Skin of body (tissue), 2 donors: ENCODE measurements around the gene MOB1B. TPM values are rescaled to one million over a fixed set of nuclear protein-coding genes. Genes with fewer than 3 reads are reported as not detected.
"Not testable (repeated sequence)": the region's sequence is repeated elsewhere in the genome, so short reads cannot be mapped to it uniquely, and the experiment has no call there.

ENCODE experiments used
- DNase-seq: peaks from one replicate; lab custom pipeline; 2025; lab: John Stamatoyannopoulos, UW
- total RNA-seq: library from RNA; depleted of rRNA; stranded (reverse); fragments of >200 nt; gene quantifications from one replicate; pipeline ENCODE4 v1.2.3, GENCODE V29; 2014

The MOB1B gene
- total RNA-seq: 23.6 TPM

DNA sequence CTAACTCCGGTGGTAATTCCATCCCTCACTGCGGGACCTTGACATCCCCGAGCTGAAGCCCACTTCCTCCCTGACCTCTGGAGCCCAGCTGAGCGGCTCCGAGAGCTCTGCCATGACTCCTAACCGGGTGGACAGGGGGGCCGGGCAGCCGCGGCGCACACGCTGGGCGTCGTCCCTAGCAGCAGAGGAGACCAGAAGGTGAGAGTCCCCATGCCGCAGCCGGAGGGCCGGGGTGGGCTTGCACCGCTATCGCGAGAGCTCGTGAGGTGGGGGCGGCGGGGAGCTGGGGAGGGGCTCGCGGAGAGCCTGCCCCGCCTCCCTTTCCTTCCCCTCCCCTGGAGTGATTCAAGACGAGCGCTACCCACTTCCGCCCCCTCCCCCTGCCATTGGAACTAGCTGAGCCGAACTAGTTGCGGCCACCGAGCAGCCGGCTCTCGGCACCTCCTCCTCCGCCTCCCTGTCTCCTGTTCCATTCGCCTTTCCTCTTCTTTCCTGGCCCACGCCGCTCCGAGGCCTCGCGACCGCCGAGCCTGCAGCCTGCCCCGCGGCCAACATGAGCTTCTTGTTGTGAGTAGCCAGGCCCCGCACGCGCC, at the start of gene MOB1B:
TSS of gene MOB1B (plus strand) at position 386 of the 593 bp plus-strand sequence. CDS start at position 554, 168 bp downstream.
- DNase-seq: peak; percentile 90

DNA sequence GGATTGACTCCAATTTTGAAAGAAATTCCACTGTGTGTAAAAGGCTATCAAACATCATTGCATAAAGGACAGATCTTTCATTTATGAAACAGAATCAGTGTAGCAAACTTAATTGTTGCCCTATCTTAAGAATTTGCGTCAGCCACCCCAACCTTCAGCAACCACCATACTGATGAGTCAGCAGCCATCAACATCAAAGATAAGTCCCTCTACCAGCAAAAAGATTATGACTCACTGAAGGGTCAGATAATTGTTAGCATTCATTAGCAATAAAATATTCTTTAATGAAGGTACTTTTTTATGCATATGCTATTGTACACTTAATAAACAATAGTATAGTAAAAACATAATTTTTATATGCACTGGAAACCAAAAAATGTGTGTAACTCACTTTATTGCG, 46.7 kb upstream of the MOB1B start:
- no peak for DNase-seq

DNA sequence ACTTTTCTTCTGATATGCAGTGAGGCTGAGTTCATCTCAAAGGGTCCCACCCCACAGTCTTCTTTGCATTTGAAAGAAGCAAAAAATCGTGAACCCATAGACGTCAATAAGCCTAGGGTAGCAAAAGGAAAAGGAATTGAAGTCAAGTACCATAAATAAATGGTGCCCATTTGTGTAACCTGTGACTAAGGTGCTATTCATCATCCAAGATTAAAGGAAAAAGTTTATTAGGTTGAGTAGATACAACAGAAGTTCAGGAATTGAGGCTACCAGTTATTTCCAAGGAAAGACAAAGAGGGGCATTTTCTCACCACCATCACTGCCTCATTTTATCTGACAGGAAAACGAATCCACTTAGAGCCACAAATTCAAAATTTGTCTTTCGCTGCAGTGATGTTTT, 43.7 kb upstream of the MOB1B start:
- DNase-seq: no peak

DNA sequence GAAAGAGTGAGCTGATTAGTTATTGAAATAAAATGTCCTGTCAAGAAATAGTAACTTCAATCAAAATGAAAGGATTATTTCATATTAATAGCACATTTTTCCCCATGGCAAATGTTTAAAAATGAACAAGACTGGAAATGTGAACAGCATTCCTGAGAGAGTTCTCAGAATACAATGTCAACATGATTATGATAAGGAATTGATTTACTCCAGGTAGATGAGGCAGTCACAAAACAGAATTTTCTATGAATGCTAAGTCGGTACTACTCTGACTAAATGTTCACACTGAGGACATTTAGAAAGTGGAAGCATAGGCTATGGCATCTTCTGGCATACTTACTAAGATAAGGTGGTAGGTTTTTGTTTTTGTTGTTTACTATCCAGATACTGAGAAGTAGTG, 43.1 kb upstream of the MOB1B start:
- DNase-seq: no peak

DNA sequence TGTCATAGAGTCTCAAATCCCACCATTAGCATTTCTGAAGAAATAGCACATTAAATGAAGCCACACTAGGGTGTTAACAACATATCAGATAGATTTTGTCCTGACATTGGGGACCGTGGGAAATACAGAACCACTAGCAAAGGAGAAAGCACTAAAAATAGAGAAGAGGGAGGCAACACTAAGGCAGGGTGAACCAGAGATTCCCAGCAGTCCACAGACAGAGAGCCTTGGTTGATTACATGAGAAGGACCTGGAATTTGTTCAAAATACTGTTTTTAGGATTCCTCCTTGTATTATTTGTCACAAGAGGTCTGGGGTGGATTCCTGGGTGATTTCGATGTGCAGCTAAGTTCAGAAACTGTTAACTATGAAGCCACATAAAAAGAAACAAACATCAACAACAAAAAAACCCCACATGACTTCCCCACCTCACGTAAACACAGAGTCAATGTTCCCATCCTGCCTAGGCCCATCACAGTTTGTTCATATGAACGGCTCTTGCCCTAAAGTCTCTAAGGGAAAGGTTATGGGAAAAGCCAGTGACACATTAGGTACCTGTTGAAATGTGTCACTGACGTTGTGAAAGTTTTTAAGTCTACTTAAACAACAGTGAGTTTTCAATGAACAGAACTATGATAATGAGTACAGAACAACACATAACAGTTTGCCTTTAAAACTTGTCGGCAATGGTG, 38.9 kb upstream of the MOB1B start:
- no peak for DNase-seq

DNA sequence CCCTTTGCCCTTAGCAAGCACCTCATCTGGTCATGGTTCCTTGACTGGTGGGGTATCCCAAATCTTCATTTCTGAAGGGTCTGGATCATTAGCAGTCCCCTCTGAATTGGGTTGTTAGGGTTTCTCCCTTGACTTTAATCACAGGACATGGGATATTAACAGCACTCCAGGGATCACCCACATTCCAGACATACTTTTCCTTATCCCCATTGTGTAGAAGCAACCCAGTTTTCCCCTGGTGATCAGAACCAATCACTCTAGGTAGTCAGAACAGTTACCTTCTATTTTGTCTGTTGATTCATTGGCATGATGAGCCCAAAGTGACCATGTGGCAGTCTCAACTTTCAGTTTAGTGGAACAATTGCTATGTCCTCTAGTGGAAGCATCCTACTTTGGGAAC, 33.4 kb upstream of the MOB1B start:
- no peak for DNase-seq

DNA sequence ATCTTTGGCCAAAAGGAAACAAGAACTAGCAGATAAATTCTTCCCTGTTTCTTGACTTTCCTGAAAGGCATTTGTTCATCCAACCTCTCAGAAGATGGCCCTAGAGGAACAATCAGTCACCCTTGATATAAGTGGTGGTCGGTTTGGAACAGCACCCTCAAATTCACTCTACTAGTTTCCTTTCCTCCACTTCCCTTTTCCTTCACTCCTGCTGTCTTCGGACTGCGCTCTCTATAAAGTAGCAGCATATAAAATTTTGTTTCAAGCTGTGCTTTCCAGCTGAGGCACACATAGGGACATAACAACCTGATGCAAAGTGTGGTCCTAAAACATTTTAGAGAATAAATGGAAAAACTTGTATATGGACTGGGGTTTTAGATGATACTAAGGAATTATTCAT, 29.0 kb upstream of the MOB1B start:
- no peak for DNase-seq

DNA sequence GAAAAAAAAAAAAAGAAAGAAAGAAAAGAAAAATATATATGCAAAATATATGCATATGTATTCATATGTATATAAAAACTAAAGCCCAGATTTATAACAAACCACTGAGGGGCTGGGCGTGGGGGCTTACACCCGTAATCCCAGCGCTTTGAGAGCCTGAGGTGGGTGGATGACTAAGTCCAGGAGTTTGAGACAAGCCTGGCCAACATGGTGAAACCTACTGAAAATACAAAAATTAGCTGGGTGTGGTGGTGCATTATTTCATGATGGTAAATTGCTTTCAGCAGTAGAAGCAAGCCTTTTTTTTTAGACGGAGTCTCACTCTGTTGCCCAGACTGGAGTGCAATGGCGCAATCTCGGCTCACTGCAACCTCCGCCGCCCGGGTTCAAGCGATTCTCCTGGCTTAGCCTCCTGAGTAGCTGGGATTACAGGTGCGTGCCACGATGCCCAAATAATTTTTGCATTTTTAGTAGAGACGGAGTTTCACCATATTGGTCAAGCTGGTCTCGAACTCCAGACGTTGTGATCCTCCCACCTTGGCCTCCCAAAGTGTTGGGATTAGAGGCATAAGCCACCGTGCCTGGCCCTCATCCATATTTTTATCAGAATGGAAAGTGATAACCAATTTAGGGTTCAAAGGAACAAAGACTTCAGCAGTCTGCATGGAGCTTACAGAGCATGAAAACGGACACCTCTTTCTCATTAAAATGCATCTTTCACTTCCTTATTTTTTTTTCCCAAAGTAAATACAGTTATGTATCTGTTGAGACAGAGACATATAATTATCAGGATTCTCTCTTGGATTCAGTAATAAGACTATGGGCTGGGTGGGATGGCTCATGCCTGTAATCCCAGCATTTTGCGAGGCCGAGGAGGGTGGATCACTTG, 27.7 kb upstream of the MOB1B start:
- no peak for DNase-seq

DNA sequence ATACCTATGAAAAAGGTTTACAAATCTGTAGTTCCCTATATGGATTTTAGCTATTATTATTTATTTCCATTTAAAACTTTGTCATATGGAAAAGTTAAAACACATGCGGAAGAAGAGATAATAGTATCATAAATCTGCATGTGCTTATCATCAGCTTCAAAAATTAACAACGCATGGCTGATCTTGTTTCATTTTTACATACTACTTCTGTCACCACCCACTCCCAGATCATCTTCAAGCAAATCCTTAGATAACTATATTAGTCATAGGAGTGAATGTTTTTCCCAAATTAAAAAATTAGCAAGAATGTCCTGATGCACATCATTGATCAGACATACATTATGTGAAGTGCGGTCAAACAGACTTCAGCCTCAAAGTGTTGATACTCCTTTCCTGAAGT, 24.6 kb upstream of the MOB1B start:
- DNase-seq: no peak

DNA sequence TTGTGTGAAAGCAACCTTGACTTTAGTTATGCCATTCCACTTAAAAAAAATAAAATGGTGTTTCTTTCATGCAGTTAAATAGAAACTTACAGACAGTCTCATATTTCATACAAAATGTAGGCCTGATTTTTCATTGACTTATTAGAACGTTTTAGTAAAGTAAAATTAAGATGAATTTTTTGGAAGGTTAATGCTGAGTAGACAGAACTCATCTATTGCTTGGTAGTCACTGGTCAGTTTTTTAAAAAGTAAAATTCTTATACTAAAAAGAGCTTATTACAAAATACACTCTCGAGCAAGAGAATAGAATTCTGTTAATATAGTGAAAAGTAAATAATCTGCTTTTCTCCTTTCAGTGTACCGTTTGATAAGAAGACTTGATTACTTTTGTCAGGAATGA, 21.4 kb upstream of the MOB1B start:
- DNase-seq: no peak

DNA sequence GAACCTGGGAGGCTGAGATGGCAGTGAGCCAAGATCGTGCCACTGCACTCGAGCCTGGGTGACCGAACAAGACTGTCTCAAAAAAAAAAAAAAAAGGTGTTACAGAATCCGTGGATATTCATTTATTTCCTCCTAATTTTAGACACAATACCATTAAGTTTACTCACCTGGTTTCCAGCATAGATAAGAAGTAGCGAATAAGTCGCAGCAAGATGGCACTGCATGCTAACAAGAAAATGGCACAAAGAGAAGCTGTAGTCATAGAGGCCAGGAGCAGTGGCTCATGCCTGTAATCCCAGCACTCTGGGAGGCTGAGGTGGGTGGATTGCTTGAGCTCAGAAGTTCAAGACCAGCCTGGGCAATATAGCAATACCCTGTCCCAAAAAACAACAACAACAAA, 17.0 kb upstream of the MOB1B start:
- no peak for DNase-seq

DNA sequence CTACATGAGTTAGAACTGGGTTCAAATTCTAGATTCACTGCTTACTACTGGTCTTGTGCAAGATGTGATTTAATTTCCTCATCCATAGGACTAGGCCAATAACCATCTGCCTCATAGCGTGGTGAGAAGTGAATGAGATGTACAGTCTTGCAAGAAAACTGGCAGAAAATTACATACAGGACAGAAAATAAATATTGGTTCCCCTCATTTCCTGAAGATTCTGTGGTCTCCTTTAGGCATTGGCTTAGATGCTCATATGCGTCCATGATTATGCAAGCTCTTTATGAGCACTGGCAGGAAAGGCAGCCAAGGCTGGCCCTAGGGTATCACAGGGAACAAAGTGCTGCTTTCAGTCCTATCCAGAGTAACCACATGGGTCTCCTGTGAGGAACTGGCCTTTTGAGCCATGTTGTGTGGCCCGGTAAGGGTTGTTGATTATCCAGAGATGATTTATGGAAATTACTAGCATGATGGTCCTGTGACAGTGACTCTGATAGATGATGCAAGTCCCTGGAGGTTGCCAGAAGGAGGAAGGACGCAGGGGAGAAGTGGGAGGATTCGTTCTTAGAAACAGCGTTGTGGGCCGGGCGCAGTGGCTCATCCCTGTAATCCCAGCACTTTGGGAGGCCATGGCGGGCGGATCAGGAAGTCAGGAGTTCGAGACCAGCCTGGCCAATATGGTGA, 9.9 kb upstream of the MOB1B start:
- DNase-seq: no peak

DNA sequence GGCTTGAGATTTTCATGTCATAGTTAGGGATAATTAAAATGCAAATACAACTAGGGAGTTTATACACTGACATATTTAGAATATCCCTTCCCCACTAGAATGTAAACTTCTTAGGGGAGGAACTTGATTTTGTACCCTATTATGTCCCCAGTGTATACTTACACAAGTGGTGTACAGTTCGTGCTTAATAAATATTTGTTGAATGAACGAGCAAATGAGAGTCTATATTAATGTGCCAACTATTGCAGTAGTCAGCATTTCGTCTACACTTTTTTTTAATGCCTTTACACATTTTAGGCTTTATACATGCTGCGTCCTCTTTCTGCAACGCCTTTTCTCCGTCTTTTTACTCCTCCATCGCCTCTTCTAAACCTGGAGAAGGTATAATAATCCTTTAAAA, 8.4 kb upstream of the MOB1B start:
- DNase-seq: no peak

DNA sequence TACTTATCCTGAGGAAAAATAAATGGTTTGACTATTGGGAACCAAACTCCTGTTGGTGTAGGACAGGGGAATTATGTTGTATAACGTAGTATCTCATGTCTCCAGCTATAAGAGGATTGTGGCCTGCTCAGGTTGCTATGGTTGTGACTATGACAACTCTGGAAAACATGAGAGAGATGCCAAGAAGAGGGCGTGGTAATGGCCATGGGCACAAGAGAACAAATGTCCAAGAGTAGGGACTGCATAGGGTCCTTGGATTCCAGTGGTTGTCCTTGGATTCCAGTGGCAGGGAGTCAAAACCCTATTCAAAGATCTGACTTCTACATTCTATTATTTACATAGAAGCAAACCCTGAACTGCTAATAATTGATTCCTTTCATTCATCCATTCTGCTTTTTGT, 6.8 kb upstream of the MOB1B start:
- DNase-seq: no peak

DNA sequence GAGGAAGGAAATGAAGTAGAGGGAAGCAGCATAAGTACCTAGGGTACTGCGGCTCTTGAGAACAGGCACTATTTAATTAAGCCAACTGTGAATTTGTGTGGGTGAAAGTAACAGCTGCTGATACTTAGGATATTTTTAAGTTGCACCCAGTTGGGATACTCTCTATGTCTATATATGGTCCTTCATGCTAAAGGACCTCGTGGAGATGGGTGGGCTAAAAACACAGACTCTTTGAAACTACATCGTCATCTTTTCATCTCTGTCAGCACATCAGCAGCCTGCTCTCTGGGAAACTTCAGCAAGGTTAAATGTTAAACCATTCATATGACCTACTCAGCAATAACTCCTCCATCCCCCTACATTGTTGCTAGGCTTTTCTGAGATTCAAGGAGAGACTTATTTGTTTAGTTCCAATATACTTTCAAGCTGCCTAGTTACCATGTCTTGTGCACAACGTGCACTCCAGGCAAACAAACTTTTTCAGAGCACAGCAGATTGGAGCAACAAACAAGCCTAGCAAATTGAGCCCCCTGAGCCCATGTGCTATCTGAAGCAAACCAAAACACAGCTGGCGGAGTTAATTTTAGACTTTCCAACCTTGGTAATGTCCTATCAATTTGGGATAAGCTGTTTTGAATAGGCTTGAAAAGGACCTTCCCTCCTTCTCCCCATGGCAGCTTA, 6.2 kb upstream of the MOB1B start:
- no peak for DNase-seq

DNA sequence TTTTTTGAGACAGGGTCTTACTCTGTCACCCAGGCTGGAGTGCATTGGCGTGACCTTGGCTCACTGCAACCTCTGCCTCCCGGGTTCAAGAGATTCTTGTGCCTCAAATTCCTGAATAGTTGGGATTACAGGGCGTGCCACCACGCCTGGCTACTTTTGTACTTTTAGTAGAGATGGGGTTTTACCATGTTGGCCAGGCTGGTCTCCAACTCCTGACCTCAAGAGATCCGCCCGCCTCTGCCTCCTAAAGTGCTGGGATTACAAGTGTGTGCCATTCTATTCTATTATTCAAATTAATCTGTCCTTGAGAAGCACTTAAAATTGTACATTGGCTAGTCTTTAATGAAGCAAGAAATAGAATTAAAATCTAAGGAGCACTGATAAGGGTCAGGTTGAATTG, 3.6 kb upstream of the MOB1B start:
- DNase-seq: not testable (repeated sequence)

DNA sequence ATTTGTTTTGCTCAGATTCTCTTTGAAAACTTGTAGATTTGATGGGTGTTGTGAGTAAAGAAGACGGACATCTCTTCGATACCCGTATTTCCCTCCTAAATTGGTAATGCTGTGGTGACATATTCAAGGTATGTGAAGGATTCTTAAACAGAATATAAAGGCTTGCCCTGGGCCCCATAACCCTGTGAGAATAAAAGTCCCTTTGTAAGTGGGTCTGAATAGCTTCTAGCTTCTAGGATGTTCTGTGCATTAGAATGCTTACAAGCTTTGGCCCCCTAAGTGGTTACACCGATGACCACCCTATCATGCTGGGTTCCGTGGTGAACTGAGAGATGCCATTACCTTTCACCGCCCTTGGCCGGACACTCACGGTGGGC, 574 bp upstream of the MOB1B start:
- peak; percentile 29 for DNase-seq

DNA sequence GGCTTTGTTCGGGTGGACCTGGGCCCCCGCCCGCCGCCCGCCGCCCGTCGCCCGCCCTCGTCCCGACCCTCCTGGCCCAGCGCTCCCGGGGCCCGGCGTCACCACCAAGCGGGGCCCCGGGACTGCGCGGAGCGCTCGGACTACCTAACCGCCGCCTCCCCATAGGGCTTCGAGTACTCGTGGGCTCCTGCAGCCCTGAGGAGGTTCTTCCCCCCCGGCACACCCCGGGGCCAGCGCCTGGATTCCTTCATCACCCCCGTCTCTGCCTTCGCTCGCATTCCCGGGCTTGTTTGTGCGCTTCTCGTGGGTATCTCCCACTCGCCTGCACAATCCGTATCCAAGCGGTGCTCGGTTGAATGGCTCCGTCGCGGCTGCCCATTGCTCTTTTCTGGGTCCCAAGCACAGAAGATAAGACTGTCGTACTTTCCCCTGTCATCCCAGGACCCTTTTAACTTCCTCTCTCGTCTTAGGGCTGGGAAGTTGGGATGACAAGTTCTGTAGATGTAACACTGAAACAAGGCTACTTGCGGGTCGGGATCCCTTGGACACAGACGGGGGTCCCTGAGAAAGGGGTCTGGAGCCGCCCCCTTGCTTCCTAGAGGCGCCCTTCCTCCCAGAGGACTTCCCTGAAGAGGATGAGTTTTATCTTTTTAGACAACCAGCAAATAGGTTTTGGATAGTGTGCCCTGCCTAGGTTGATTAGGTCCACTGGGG, 565 bp downstream of the MOB1B start:
- peak; percentile 6 for DNase-seq

DNA sequence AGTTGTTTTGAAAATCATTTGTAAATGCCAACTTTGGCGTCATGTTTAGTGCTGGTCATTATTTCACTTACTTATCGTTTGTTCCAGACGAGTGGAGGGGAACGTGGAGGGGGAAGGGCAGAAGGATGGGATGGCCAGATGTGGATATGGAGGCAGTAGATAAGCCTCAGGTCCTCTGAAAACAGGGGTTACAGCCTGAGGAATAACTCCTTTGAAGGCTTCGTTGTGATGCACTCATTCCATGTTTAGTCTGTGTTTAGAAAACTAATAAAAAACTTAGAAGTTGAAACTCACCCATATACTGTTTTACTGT, 1.1 kb downstream of the MOB1B start:
- DNase-seq: no peak

DNA sequence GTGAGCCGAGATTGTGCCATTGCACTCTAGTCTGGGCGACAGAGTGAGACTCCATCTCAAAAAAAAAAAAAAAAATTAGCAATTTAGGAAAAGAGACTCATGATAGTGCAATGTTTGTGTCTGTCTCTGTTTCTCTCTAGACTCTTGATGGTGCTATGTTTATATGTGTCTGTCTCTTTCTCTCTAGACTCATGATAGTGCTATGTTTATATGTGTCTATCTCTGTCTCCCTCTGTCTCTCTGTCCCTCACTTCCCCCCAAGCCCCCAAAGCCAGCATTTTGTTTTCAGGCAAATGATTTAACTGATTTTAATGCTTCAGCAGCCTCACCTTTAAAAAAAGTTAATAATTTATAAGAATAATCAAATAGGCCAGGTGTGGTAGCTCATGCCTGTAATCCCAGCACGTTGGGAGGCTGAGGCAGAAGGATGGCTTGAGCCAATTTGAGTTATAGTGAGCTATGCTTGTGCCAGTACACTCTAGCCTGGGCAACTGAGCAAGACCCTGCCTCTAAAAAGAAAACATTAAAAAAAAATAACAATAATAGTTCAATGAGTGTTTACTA, 6.9 kb downstream of the MOB1B start:
- no peak for DNase-seq

DNA sequence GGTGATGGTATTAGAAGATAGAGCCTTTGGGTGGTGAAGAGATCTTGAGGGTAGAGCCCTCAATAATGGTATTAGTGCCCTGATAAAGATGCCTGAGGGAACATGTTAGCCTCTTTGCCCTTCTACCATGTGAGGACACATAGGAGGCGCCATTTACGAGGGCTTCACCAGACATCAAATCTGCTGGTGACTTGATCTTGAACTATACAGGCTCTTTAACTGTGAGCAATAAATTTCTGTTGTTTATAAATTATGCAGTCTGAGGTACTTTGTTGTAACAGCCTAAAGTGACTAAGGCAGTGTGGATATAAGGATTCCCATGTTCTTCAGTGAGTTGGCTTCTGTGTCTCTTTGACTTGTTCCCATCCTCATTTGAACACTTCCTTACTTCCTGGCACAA, 11.8 kb downstream of the MOB1B start:
- DNase-seq: no peak
